Measurements from ENCODE around the gene CTSO.

Gene CTSO

DNA sequence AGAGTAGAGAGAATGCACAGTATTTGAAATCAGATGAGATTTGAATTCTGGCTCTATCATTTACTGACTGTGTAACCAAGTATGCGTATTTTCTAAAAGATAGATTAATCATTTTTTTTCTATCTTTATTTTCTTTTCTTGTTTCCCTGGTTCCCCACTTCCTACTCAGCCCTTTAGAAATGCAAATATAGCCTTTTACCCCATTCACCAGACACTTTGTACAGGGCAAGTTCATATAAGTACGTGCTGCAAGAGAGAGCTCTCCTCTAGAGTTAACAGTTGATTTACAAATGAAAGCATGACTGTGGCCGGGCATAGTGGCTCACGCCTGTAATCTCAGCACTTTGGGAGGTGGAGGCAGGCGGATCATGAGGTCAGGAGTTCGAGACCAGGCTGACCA is 68.0 kb downstream of the CTSO start:
- in situ Hi-C loops (cut with HindIII; ENCODE audit: low pct_ligation_motif_present, low pct_unique_long_range_greater_than_20kb, low sequenced_read_pairs), result no loop called here
- DNase-seq, result no peak

DNA sequence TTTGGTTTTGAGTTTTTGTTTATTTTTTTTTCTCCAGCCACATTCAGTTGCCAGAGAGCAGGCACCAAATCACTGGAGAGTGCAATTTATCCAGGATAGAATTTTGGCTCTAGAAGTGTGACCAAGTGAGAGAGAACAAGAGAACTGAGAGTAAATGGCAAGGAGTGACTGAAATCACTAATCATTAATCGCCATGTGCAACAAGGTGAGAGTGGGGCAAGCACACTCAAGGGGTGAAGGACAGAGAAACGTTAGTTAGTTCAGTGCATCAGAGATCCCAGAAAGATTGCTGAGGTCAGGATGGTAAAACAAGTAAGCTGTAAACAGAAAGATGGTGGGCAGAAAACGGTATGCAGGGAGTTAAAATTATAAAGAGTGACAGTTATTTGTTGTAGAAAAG is 69.8 kb downstream of the CTSO start:
- in situ Hi-C loops (cut with HindIII; ENCODE audit: low pct_ligation_motif_present, low pct_unique_long_range_greater_than_20kb, low sequenced_read_pairs), result no loop called here
- DNase-seq, result no peak

DNA sequence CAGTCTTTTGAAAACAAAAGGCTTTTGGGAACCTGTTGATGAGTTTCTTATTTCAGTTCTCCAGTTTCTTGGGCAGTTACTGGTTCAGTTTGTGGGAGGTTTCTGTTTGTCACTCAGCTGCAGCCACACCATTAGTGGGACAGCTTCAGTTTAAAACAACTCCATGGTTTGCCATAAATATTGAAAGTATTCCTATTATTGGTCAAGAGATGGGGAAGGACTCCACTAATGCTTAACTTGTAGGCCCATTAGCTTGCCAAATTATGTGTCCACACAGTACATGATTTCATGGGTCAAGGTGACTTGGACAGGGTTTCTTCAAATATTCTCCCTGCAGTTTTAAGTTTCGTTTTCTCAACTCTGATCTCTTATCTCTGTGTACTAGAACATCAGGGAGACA is 72.1 kb downstream of the CTSO start:
- no peak for DNase-seq
- in situ Hi-C loops (cut with HindIII; ENCODE audit: low pct_ligation_motif_present, low pct_unique_long_range_greater_than_20kb, low sequenced_read_pairs), result no loop called here

DNA sequence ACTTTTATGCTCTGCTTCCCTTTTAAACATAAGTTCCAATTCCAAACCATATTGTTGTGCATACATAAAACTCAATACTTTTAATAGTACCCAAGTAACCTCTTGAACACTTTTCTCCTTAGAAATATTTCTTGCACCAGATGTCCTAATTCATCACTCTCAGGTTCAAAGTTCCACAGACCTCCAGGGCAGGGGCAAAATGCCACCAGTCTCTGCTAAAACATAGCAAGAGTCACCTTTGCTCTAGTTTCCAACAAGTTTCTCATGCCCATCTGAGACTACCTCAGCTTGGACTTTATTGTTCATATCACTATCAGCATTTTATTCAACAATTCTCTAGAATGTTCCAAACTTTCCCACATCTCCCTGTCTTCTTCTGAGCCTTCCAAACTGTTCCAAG is 73.9 kb downstream of the CTSO start:
- DNase-seq, result no peak
- in situ Hi-C loops (cut with HindIII; ENCODE audit: low pct_ligation_motif_present, low pct_unique_long_range_greater_than_20kb, low sequenced_read_pairs), result no loop called here

DNA sequence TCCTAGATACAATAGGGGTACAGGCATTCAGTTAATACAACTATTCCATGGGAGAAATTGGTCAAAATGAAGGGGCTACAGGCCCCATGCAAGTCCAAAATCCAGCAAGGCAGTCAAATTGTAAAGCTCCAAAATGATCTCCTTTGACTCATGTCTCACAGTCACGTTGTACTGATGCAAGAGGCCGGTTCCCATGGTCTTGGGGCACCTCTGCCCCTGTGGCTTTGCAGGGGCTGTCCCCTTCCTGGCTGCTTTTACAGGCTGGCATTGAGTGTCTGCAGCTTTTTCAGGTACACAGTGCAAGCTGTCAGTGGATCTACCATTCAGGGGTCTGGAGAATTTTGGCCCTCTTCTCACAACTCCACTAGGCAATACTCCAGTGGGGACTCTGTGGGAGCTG is 75.1 kb downstream of the CTSO start:
- in situ Hi-C loops (cut with HindIII; ENCODE audit: low pct_ligation_motif_present, low pct_unique_long_range_greater_than_20kb, low sequenced_read_pairs), result no loop called here
- no peak for DNase-seq

DNA sequence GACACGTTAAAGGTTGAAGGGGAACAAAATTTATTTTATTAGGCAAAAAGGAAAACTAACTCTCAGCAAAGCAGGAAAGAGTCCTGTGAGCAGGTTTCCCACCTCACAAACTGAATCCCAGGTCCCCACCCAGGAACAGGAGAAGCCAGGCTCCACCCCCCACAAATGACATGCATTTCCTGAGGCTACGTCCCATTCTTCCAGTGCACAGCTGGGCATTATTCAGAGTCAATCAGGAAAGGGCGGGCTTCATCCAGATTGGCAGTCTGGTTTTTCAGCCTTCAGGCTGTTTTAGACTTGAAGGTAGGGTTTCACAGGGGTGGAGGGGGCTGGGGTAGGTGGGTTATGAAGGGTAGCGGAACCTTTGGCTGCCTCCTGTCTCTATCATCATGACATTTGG is 75.7 kb downstream of the CTSO start:
- DNase-seq, result no peak
- in situ Hi-C loops (cut with HindIII; ENCODE audit: low pct_ligation_motif_present, low pct_unique_long_range_greater_than_20kb, low sequenced_read_pairs), result no loop called here

DNA sequence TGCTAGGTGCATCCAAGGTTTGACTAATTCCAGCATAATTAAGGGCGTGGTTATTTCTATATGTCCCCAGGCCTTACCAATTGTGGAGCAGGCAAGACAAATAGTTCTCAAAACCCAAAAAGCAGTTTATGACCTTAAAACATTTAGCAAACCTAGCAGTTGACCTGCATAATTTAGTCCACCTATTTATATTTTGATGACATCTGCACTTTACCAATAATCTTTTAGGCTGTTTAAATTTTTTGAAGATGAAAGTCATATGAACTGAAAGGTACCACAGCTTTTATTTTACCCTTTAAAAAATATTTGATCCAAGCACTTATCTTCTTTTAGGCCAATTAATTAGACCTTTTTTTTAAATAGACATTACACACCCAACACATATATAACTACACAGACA is 77.8 kb downstream of the CTSO start:
- no peak for DNase-seq

More for the DNA sequence above, 77.8 kb downstream of the CTSO start:
- in situ Hi-C loops (cut with HindIII; ENCODE audit: low pct_ligation_motif_present, low pct_unique_long_range_greater_than_20kb, low sequenced_read_pairs), result no loop called here
